Hepatocyte (in vitro differentiated cells): ENCODE measurements around the gene PRR32. TPM values are rescaled to one million over a fixed set of nuclear protein-coding genes. Genes with fewer than 3 reads are reported as not detected.

ENCODE experiments used
- DNase-seq: peaks from one replicate; pipeline ENCODE4 v3.0.0-alpha.2; 2016; ENCODE audit warnings: low spot score
- H2AFZ ChIP-seq: fragments of 200-600 bp; sonication (generic); 2 replicates; pipeline ENCODE4 v1.6.0; 2016; ENCODE audit warnings: antibody characterized with exemption, mild to moderate bottlenecking
- H3K27ac ChIP-seq: fragments of 200-600 bp; sonication (generic); 2 replicates; pipeline ENCODE4 v1.5.1; 2016; ENCODE audit warnings: mild to moderate bottlenecking
- H3K27me3 ChIP-seq: fragments of 200-600 bp; sonication (generic); 2 replicates; pipeline ENCODE4 v1.6.1; 2016
- H3K36me3 ChIP-seq: fragments of 200-600 bp; sonication (generic); replicated peaks from 2 replicates; pipeline ENCODE4 v1.5.1; 2016; ENCODE audit warnings: low read depth; ENCODE audit not compliant: insufficient read depth
- H3K4me1 ChIP-seq: fragments of 200-600 bp; sonication (generic); 2 replicates; pipeline ENCODE4 v1.5.1; 2016; ENCODE audit warnings: mild to moderate bottlenecking, moderate library complexity; ENCODE audit not compliant: insufficient read depth
- H3K4me2 ChIP-seq: fragments of 200-600 bp; sonication (generic); 2 replicates; pipeline ENCODE4 v1.6.0; 2016
- H3K4me3 ChIP-seq: fragments of 200-600 bp; sonication (generic); 2 replicates; pipeline ENCODE4 v1.5.1; 2016; ENCODE audit warnings: mild to moderate bottlenecking
- H3K79me2 ChIP-seq: fragments of 200-600 bp; sonication (generic); 2 replicates; pipeline ENCODE4 v1.6.0; 2017; ENCODE audit warnings: mild to moderate bottlenecking
- H3K9me2 ChIP-seq: fragments of 200-600 bp; sonication (generic); replicated peaks from 2 replicates; pipeline ENCODE4 v1.6.0; 2017; ENCODE audit warnings: mild to moderate bottlenecking; ENCODE audit not compliant: insufficient read depth
- H3K9me3 ChIP-seq: fragments of 200-600 bp; sonication (generic); 2 replicates; pipeline ENCODE4 v1.5.1; 2016; ENCODE audit warnings: low read depth, mild to moderate bottlenecking
- H4K20me1 ChIP-seq: fragments of 200-600 bp; sonication (generic); 2 replicates; pipeline ENCODE4 v1.6.0; 2016; ENCODE audit warnings: mild to moderate bottlenecking; ENCODE audit not compliant: insufficient read depth, poor library complexity, severe bottlenecking
- CTCF ChIP-seq: fragments of 200-600 bp; sonication (generic); IDR thresholded peaks from 2 replicates; pipeline ENCODE4 v1.5.1; 2016; ENCODE audit warnings: antibody characterized with exemption, mild to moderate bottlenecking; ENCODE audit not compliant: poor library complexity
- EZH2 ChIP-seq: fragments of 200-600 bp; sonication (generic); IDR thresholded peaks from 2 replicates; pipeline ENCODE4 v1.6.1; 2016; ENCODE audit warnings: antibody characterized with exemption, mild to moderate bottlenecking, borderline replicate concordance
- EZH2phosphoT487 ChIP-seq: fragments of 200-600 bp; sonication (generic); IDR thresholded peaks from one replicate; pipeline ENCODE4 v1.6.1; 2018; ENCODE audit warnings: antibody characterized with exemption, mild to moderate bottlenecking, low read depth, moderate library complexity; ENCODE audit not compliant: unreplicated experiment, severe bottlenecking
- WGBS: methylation state at CpG from one replicate; pipeline ENCODE4 v1.1.6; 2016; ENCODE audit warnings: low lambda C conversion rate; ENCODE audit errors: missing lambda C conversion rate; 5-methylcytosine and 5-hydroxymethylcytosine counted together
- polyA plus RNA-seq: library from polyadenylated mRNA; unstranded; fragments of >200 nt; fragmentation: Nextera tagmentation; extraction: Ambion mirVana; gene quantifications from 2 replicates; pipeline ENCODE4 v1.2.1, GENCODE V29; 2016
- total RNA-seq: library from RNA; depleted of rRNA; stranded (reverse); fragments of >200 nt; gene quantifications from 2 replicates; pipeline ENCODE4 v1.2.3, GENCODE V29; 2014

PRR32 gene
- total and polyA plus RNA-seq, 2 experiments from 2014 or later, result not detected

DNA sequence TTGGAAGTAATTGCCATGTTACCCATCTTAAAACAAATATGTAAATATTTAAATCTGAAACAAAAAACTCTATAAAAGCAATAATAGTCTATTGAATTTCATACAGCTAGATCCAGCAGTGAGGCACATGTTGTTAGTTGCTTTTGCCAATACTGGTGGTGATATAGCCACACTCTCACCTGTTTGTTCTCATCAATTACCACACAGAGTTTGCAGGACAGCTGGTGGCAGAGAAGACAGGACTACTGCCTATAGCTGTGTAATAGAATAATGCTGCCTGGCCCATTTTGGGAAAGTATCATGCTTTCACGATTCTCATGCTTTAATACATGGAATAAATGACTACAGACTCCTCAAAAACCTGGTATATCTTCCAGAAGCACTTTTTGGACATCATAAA lies 3.7 kb upstream of the PRR32 start:
- DNase-seq, result no peak
- Histone ChIP-seq H3K36me3 (no peaks in the 10 kb centered on the region), H3K4me3 (no peak overlapping the region), H3K9me2 (no peaks in the 10 kb centered on the region), H3K4me1 (no peaks in the 10 kb centered on the region), H3K27ac (no peak overlapping the region), H4K20me1 (no peaks in the 10 kb centered on the region), H3K9me3 (no peaks in the 10 kb centered on the region), H2AFZ (no peak overlapping the region), H3K27me3 (no peaks in the 10 kb centered on the region), H3K4me2 (no peak overlapping the region), H3K79me2 (no peaks in the 10 kb centered on the region)
- TF ChIP-seq CTCF (no peak), EZH2phosphoT487 (no peak), EZH2 (no peak)
- 40% methylated on average over 1 of the region's 1 CpG for WGBS

GRCh38 chrX:126820700-126821420 lies 1.3 kb downstream of the PRR32 start:
- H3K27ac ChIP-seq, result no peak overlapping the region
- 74% methylated on average over 13 of the region's 13 CpGs for WGBS
- H3K9me2 ChIP-seq, result no peaks in the 10 kb centered on the region

GRCh38 chrX:126824338-126825007 lies 4.9 kb downstream of the PRR32 start:
- Histone ChIP-seq H3K27me3 (no peaks in the 10 kb centered on the region), H3K36me3 (no peaks in the 10 kb centered on the region), H3K9me3 (no peaks in the 10 kb centered on the region), H3K9me2 (no peaks in the 10 kb centered on the region), H3K79me2 (no peaks in the 10 kb centered on the region), H3K27ac (no peak overlapping the region), H4K20me1 (no peaks in the 10 kb centered on the region), H3K4me3 (no peak overlapping the region), H2AFZ (no peak overlapping the region), H3K4me1 (no peaks in the 10 kb centered on the region), H3K4me2 (no peak overlapping the region)
- TF ChIP-seq EZH2phosphoT487 (no peak), EZH2 (no peak)
- no peak for DNase-seq
- WGBS, result 70% methylated on average over 2 of the region's 2 CpGs

More at GRCh38 chrX:126820700-126821420, 1.3 kb downstream of the PRR32 start:
- H3K9me3 ChIP-seq, result no peaks in the 10 kb centered on the region
- H3K27me3 ChIP-seq, result no peaks in the 10 kb centered on the region
- no peaks in the 10 kb centered on the region for H3K4me1 ChIP-seq
- no peaks in the 10 kb centered on the region for H3K79me2 ChIP-seq
- DNase-seq, result no peak
- no peak overlapping the region for H2AFZ ChIP-seq
- TF ChIP-seq EZH2 (no peak), CTCF (no peak), EZH2phosphoT487 (no peak)
- H3K36me3 ChIP-seq, result no peaks in the 10 kb centered on the region
- no peak overlapping the region for H3K4me3 ChIP-seq
- no peaks in the 10 kb centered on the region for H4K20me1 ChIP-seq
- no peak overlapping the region for H3K4me2 ChIP-seq

DNA sequence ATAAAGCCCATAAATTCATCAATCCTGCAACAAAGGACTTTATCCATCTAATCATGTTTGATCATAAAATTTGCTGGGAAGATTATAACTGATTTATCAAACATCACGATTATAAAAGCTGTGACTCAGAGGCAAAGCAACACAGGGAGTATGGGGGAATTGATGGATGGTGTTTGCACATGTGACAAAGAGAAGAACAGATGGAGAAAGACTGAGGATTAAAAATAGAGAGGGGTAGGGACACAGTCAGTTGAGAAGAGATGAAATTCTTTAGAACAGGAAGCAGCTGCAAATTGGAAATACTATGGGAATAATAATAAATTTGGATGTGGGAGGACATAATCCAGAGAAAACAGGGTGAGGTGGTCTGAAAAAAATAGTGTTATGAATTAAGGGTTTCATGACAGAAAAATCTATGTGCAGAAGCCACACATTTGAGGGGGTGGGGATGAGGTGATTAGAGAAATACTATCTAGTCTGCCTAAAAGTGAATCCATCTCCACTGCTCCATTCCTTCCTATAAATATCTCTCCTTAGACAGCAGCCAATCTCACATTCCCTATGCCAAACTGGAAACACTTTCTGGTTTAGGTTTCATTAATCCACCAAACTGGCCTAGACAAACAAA lies 6.2 kb downstream of the PRR32 start:
- Histone ChIP-seq H3K27ac (no peak overlapping the region), H3K9me3 (no peaks in the 10 kb centered on the region)

More for the DNA sequence above, 6.2 kb downstream of the PRR32 start:
- no peaks in the 10 kb centered on the region for H3K36me3 ChIP-seq
- no peaks in the 10 kb centered on the region for H3K9me2 ChIP-seq
- no peak overlapping the region for H3K4me3 ChIP-seq
- TF ChIP-seq EZH2phosphoT487 (no peak), EZH2 (no peak), CTCF (no peak)
- WGBS, result 47% methylated on average over 1 of the region's 1 CpG
- H4K20me1 ChIP-seq, result no peaks in the 10 kb centered on the region
- DNase-seq, result no peak
- H3K4me2 ChIP-seq, result no peak overlapping the region
- H3K4me1 ChIP-seq, result no peaks in the 10 kb centered on the region
- no peaks in the 10 kb centered on the region for H3K27me3 ChIP-seq
- no peaks in the 10 kb centered on the region for H3K79me2 ChIP-seq
- no peak overlapping the region for H2AFZ ChIP-seq
